ENCODE measurements around the gene TIMM29.
"Not testable (repeated sequence)": the region's sequence is repeated elsewhere in the genome, so short reads cannot be mapped to it uniquely, and the experiment has no call there.

Gene TIMM29

DNA sequence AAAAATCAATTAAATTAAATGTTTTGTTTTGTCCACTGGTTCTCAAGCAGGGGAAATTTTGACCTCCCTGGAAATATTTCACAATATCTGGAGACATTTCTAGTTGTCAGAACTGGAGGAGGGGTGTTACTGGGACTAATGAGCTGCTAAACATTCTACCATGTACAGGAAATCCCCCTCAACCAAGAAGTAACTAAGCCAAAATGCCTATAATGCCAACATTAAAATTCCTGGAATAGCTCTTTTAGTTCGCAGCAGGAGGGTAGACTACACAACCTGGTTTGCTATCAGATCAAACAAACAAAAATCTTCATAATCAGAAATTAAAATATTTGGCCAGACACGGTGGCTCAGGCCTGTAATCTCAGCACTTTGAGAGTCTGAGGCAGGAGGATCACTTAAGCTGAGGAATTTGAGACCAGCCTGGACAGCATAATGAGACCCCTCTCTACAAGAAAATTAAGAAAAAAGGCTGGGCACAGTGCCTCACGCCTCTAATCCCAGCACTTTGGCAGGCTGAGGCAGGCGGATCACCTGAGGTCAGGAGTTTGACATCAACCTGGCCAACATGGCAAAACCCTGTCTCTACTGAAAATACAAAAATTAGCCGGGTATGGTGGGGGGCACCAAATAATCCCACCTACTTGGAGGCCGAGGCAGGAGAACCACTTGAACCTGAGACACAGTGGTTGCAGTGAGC, 18.5 kb downstream of the TIMM29 start:
- Histone ChIP-seq H4K20me1 (ENCODE audit: insufficient read depth, low read length) (no peaks in the 10 kb centered on the region), H3K79me2 (ENCODE audit: low read length) (no peaks in the 10 kb centered on the region), H3K36me3 (replicated peaks; ENCODE audit: low read depth, low read length) (no peaks in the 10 kb centered on the region), H3K27me3 (ENCODE audit: low read depth, low read length) (no peaks in the 10 kb centered on the region), H3K9me3 (ENCODE audit: insufficient read depth, low read length) (no peaks in the 10 kb centered on the region), H3K27ac (ENCODE audit: low read length) (no peak overlapping the region), H3K4me3 (ENCODE audit: low read length) (no peak overlapping the region), H2AFZ (ENCODE audit: low read depth, low read length) (no peak overlapping the region), H3K9ac (ENCODE audit: low read length) (no peak overlapping the region), H3K4me1 (ENCODE audit: low read length) (peaks cover 19% of the 10 kb centered on the region), H3K4me2 (ENCODE audit: low read length) (no peak overlapping the region)
- TF ChIP-seq EZH2phosphoT487 (IDR thresholded peaks at IDR 0.05; ENCODE audit: low read depth), result no peak
- TF ChIP-seq, protein P1, sequence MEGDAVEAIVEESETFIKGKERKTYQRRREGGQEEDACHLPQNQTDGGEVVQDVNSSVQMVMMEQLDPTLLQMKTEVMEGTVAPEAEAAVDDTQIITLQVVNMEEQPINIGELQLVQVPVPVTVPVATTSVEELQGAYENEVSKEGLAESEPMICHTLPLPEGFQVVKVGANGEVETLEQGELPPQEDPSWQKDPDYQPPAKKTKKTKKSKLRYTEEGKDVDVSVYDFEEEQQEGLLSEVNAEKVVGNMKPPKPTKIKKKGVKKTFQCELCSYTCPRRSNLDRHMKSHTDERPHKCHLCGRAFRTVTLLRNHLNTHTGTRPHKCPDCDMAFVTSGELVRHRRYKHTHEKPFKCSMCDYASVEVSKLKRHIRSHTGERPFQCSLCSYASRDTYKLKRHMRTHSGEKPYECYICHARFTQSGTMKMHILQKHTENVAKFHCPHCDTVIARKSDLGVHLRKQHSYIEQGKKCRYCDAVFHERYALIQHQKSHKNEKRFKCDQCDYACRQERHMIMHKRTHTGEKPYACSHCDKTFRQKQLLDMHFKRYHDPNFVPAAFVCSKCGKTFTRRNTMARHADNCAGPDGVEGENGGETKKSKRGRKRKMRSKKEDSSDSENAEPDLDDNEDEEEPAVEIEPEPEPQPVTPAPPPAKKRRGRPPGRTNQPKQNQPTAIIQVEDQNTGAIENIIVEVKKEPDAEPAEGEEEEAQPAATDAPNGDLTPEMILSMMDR (IDR thresholded peaks at IDR 0.05; ENCODE audit: low read depth, low read length), result no peak

DNA sequence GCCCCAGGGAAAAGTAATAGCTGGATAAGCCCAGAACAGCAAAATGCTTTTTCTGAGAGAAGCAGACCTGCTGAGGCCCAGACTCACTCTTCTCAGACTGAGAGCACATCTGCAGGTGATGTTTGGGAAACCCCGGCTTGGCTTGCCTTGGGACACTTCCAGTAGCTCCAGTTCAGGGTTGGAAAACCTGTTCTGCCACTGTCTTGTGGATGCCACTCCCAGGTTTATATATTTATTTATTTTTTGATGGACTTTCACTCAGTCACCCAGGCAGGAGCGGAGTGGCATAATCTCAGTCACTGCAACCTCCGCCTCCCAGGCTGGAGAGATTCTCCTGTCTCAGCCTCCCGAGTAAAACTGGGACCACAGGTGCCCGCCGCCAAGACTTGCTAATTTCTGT, 24.2 kb downstream of the TIMM29 start:
- peak overlapping the region; percentile 77; the same call in 1 of the 2 replicates for H3K4me2 ChIP-seq (ENCODE audit: low read length)
- H4K20me1 ChIP-seq (ENCODE audit: insufficient read depth, low read length), result no peaks in the 10 kb centered on the region
- H3K27me3 ChIP-seq (ENCODE audit: low read depth, low read length), result no peaks in the 10 kb centered on the region
- H3K4me1 ChIP-seq (ENCODE audit: low read length), result peaks cover 45% of the 10 kb centered on the region
- H2AFZ ChIP-seq (ENCODE audit: low read depth, low read length), result no peak overlapping the region
- H3K4me3 ChIP-seq (ENCODE audit: low read length), result no peak overlapping the region
- no peaks in the 10 kb centered on the region for H3K9me3 ChIP-seq (ENCODE audit: insufficient read depth, low read length)
- no peak overlapping the region; the same call in 1 of the 2 replicates for H3K9ac ChIP-seq (ENCODE audit: low read length)
- H3K27ac ChIP-seq (ENCODE audit: low read length), result peak overlapping the region; percentile 88; the same call in 1 of the 2 replicates
- no peaks in the 10 kb centered on the region for H3K79me2 ChIP-seq (ENCODE audit: low read length)
- TF ChIP-seq, protein P1 (IDR thresholded peaks at IDR 0.05; ENCODE audit: low read depth, low read length), result no peak
- no peak for TF ChIP-seq EZH2phosphoT487 (IDR thresholded peaks at IDR 0.05; ENCODE audit: low read depth)
- no peaks in the 10 kb centered on the region for H3K36me3 ChIP-seq (replicated peaks; ENCODE audit: low read depth, low read length)

DNA sequence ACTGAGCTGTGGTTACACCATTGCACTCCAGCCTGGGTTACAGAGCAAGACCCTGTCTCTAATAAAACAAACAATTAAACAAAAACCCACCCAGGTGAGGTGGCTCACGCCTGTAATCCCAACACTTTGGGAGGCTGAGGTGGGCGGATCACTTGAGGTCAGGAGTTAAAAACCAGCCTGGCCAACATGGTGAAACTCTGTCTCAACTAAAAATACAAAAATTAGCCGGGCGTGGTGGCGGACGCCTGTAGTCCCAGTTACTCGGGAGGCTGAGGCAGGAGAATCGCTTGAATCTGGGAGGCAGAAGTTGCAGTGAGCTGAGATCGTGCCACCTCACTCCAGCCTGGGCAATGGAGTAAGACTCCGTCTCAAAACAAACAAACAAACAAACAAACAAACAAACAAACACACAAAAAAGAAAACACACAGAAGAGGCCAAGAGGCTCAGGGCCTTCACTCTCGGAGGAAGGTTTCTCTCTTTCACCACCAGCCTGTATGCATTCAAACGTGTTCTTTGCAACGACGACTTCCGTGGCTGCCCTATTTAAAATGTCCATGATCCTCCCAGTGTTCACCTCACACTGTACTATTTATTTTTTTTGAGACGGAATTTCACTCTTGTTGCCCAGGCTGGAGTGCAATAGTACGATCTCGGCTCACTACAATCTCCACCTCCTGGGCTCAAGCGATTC, 30.8 kb downstream of the TIMM29 start:
- not testable (repeated sequence) for H3K27me3 ChIP-seq (ENCODE audit: low read depth, low read length); H2AFZ ChIP-seq (ENCODE audit: low read depth, low read length); H3K36me3 ChIP-seq (replicated peaks; ENCODE audit: low read depth, low read length); H3K27ac ChIP-seq (ENCODE audit: low read length); H3K9me3 ChIP-seq (ENCODE audit: insufficient read depth, low read length)
- Histone ChIP-seq H3K79me2 (ENCODE audit: low read length) (peaks cover 43% of the 10 kb centered on the region), H4K20me1 (ENCODE audit: insufficient read depth, low read length) (peaks cover 18% of the 10 kb centered on the region), H3K4me2 (ENCODE audit: low read length) (peak overlapping the region; percentile 68), H3K4me1 (ENCODE audit: low read length) (peaks cover 29% of the 10 kb centered on the region), H3K4me3 (ENCODE audit: low read length) (peak overlapping the region; percentile 88), H3K9ac (ENCODE audit: low read length) (peak overlapping the region; percentile 77; the same call in 1 of the 2 replicates)

DNA sequence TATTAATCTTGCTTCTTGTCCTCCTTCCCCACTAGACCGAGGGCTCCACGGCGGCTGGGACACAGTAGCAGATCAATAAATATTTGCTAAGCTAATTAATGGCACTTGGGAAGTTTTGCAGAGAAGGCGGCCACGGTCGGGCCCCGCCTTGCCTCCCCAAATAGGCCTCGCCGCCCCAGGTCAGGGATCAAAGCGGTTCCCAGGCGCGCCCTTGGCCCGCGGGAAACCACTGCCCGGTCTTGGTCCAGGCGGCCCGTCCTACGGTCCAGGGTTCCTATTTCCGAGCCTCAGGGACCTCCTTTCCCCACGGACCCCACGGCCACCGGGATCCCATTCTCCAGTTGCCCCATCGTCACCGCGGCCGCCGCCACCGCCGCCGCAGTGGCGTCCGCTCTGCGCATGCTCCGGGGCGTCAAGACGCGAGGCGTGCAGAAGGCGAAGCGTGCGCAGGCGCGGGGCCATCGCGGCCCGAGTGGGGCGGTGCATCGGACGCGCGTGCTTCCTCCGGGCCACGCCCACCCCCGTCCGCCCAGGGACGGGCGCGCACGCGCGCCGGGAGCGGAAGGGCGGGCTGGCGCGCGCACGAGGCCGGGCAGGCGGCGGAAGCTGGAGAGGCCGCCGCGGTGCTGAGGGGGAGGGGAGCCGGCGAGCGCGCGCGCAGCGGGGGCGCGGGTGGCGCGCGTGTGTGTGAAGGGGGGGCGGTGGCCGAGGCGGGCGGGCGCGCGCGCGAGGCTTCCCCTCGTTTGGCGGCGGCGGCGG, 31.9 kb downstream of the TIMM29 start, which contains the start of gene SMARCA4:
Gene SMARCA4 (plus strand): TSS at position 717 of the 759 bp plus-strand sequence. CDS start 23,122 bp downstream, outside the sequence.
- Histone ChIP-seq H3K27ac (ENCODE audit: low read length) (peak within 1 kb of the TSS; percentile 75), H3K27me3 (ENCODE audit: low read depth, low read length) (no peaks in the 10 kb centered on the region), H2AFZ (ENCODE audit: low read depth, low read length) (peak within 1 kb of the TSS; percentile 73), H3K4me3 (ENCODE audit: low read length) (peak within 1 kb of the TSS; percentile 90), H3K9ac (ENCODE audit: low read length) (peak within 1 kb of the TSS; percentile 94), H3K79me2 (ENCODE audit: low read length) (peaks cover 53% of the 10 kb centered on the region), H3K4me1 (ENCODE audit: low read length) (peaks cover 18% of the 10 kb centered on the region), H3K36me3 (replicated peaks; ENCODE audit: low read depth, low read length) (peaks cover 10% of the 10 kb centered on the region), H4K20me1 (ENCODE audit: insufficient read depth, low read length) (peaks cover 28% of the 10 kb centered on the region), H3K4me2 (ENCODE audit: low read length) (peak within 1 kb of the TSS; percentile 89), H3K9me3 (ENCODE audit: insufficient read depth, low read length) (no peaks in the 10 kb centered on the region)
- TF ChIP-seq, protein P1 (IDR thresholded peaks at IDR 0.05; ENCODE audit: low read depth, low read length), result no peak
- no peak for TF ChIP-seq EZH2phosphoT487 (IDR thresholded peaks at IDR 0.05; ENCODE audit: low read depth)
